HCT116 (cell line): ENCODE measurements around the gene CABS1. TPM values are rescaled to one million over a fixed set of nuclear protein-coding genes. Genes with fewer than 3 reads are reported as not detected.

Experiments used
- total RNA-seq: library from RNA; stranded (reverse); gene quantifications from one replicate; pipeline ENCODE4 v1.2.1, GENCODE V29; 2021; ENCODE audit not compliant: unreplicated experiment

CABS1 gene
- total RNA-seq, 1 experiment from 2014 or later = not detected

Other genes starting within 250 kb of the CABS1 start
- not detected for gene PRR27, start 180.7 kb upstream of the CABS1 start, total RNA-seq
- gene ODAM, start 139.3 kb upstream of the CABS1 start, total RNA-seq = not detected
- not detected for gene FDCSP, start 108.9 kb upstream of the CABS1 start, total RNA-seq
- not detected for gene CSN3, start 92.4 kb upstream of the CABS1 start, total RNA-seq
- not detected for gene SMR3A, start 25.8 kb downstream of the CABS1 start, total RNA-seq
- gene SMR3B, start 48.1 kb downstream of the CABS1 start, total RNA-seq = not detected
- gene OPRPN, start 63.0 kb downstream of the CABS1 start, total RNA-seq = not detected
- gene MUC7, start 137.2 kb downstream of the CABS1 start, total RNA-seq = not detected
- gene AMTN, start 183.6 kb downstream of the CABS1 start, total RNA-seq = not detected